Endothelial cell of umbilical vein (primary cell): ENCODE data around the gene CFAP61. TPM values are rescaled to one million over a fixed set of nuclear protein-coding genes. Genes with fewer than 3 reads are reported as not detected.

Experiments
- BruUV-seq: library from RNA; stranded (reverse); fragments of 400-500 nt; replicated peaks from 2 replicates; lab custom pipeline; 2021; lab: Mats Ljungman, UMichigan
- CTCF ChIA-PET: fragments of 300-600, 350-600 bp; sonication (Branson Sonifier 250); formaldehyde crosslinking; loops from one replicate; lab custom pipeline; 2021; ENCODE audit warnings: antibody characterized with exemption, inconsistent platforms; lab: Charles Lee
- POLR2A ChIA-PET: fragments of 300-600, 350-600 bp; sonication (Branson Sonifier 250); formaldehyde crosslinking; loops from one replicate; lab custom pipeline; 2021; ENCODE audit warnings: antibody characterized with exemption, inconsistent platforms; lab: Charles Lee
- DNase-seq: peaks from one replicate; pipeline ENCODE4 v3.0.0-alpha.2; 2011; ENCODE audit warnings: low read depth, low spot score
- FAIRE-seq: peaks from 2 replicates; lab custom pipeline; 2011; peaks lifted over from hg19 to GRCh38; lab: Jason Lieb, UNC
- H2AFZ ChIP-seq: 2 replicates; pipeline ENCODE4 v1.6.0; 2012; ENCODE audit warnings: low read depth, low read length, control low read depth, inconsistent platforms
- H3K27ac ChIP-seq: 2 replicates; pipeline ENCODE4 v1.5.1; 2011; ENCODE audit warnings: low read depth, mild to moderate bottlenecking, control low read depth, low read length, moderate library complexity; ENCODE audit not compliant: insufficient read depth
- H3K27me3 ChIP-seq, 2 experiments: 2 replicates each; pipeline versions ENCODE4 v1.6.0 to v1.6.1; 2011; ENCODE audit warnings: low read length in 2 of 2, mixed read lengths in 1 of 2; ENCODE audit not compliant: control insufficient read depth in 2 of 2, insufficient read depth in 2 of 2
- H3K36me3 ChIP-seq, 2 experiments: 2 replicates in 1 of 2; 3 replicates in 1 of 2; pipeline ENCODE4 v1.5.1; 2011; ENCODE audit warnings: low read length in 2 of 2, mild to moderate bottlenecking in 1 of 2, moderate library complexity in 1 of 2; ENCODE audit not compliant: control insufficient read depth in 2 of 2, insufficient read depth in 2 of 2; ENCODE audit errors: extremely low read depth in 1 of 2
- H3K4me1 ChIP-seq: 3 replicates; pipeline ENCODE4 v1.5.1; 2011; ENCODE audit warnings: mild to moderate bottlenecking, low read length; ENCODE audit not compliant: control insufficient read depth, insufficient read depth; ENCODE audit errors: extremely low read depth
- H3K4me2 ChIP-seq: 2 replicates; pipeline ENCODE4 v1.6.1; 2011; ENCODE audit warnings: low read length, control low read depth, mixed read lengths; ENCODE audit not compliant: insufficient read depth
- H3K4me3 ChIP-seq, 3 experiments: fragments of 200-600 bp in 1 of 3; sonication (generic), shearing (Covaris generic) in 1 of 3; replicated peaks in 1 of 3; 2 replicates each; pipeline ENCODE4 v1.5.1; 2011 to 2016; ENCODE audit warnings: control low read depth in 3 of 3, low read length in 3 of 3, mild to moderate bottlenecking in 2 of 3, inconsistent platforms in 1 of 3, low read depth in 1 of 3, moderate library complexity in 1 of 3; ENCODE audit not compliant: insufficient read depth in 1 of 3
- H3K79me2 ChIP-seq: 2 replicates; pipeline ENCODE4 v1.6.0; 2012; ENCODE audit warnings: low read length, inconsistent platforms; ENCODE audit not compliant: control insufficient read depth, insufficient read depth
- H3K9ac ChIP-seq: replicated peaks from 2 replicates; pipeline ENCODE3; 2011; ENCODE audit warnings: low read length, control low read depth; ENCODE audit not compliant: insufficient read depth; ENCODE audit errors: extremely low read depth
- H3K9me1 ChIP-seq: replicated peaks from 3 replicates; pipeline ENCODE4 v1.6.0; 2011; ENCODE audit warnings: mild to moderate bottlenecking, low read length; ENCODE audit not compliant: control insufficient read depth, insufficient read depth; ENCODE audit errors: extremely low read depth
- H3K9me3 ChIP-seq: replicated peaks from 2 replicates; pipeline ENCODE4 v1.5.1; 2012; ENCODE audit warnings: low read length, inconsistent platforms; ENCODE audit not compliant: control insufficient read depth, insufficient read depth
- H4K20me1 ChIP-seq: replicated peaks from 2 replicates; pipeline ENCODE3; 2011; ENCODE audit warnings: mild to moderate bottlenecking, low read length; ENCODE audit not compliant: control insufficient read depth, insufficient read depth; ENCODE audit errors: extremely low read depth
- CTCF ChIP-seq, 2 donors: IDR thresholded peaks; 1 replicate in 1 of 2; 2 replicates in 1 of 2; pipeline ENCODE4 v1.5.1; 2011; ENCODE audit warnings: low read length in 2 of 2, mild to moderate bottlenecking in 2 of 2, moderate library complexity in 2 of 2, control low read depth in 1 of 2, inconsistent platforms in 1 of 2, low read depth in 1 of 2; ENCODE audit not compliant: insufficient read depth in 1 of 2; ENCODE audit errors: extremely low read depth in 1 of 2
- EZH2 ChIP-seq: IDR thresholded peaks from 2 replicates; pipeline ENCODE4 v1.6.1; 2012; ENCODE audit warnings: borderline replicate concordance, low read depth, mild to moderate bottlenecking, moderate library complexity, low read length, inconsistent platforms; ENCODE audit not compliant: severe bottlenecking
- FOS ChIP-seq: IDR thresholded peaks from 2 replicates; pipeline ENCODE4 v1.6.1; 2011; ENCODE audit warnings: mild to moderate bottlenecking, low read length, moderate library complexity, borderline replicate concordance; ENCODE audit not compliant: insufficient read depth
- GATA2 ChIP-seq: IDR thresholded peaks from 2 replicates; pipeline ENCODE4 v1.7.0; 2011; ENCODE audit warnings: low read depth, mild to moderate bottlenecking, moderate library complexity, mixed read lengths, low read length; ENCODE audit not compliant: insufficient read length, insufficient read depth
- JUN ChIP-seq: IDR thresholded peaks from 2 replicates; pipeline ENCODE4 v1.6.1; 2011; ENCODE audit warnings: borderline replicate concordance, low read depth; ENCODE audit not compliant: insufficient read length, insufficient read depth
- MAX ChIP-seq: IDR thresholded peaks from 2 replicates; pipeline ENCODE4 v1.6.1; 2011; ENCODE audit not compliant: insufficient read depth, insufficient read length
- MYC ChIP-seq: IDR thresholded peaks from one replicate; pipeline ENCODE4 v1.6.1; 2011; ENCODE audit warnings: mild to moderate bottlenecking, low read depth, low read length
- POLR2A ChIP-seq: IDR thresholded peaks from 2 replicates; pipeline ENCODE4 v1.6.1; 2012; ENCODE audit warnings: low read depth, mild to moderate bottlenecking, control low read depth, low read length
- POLR2AphosphoS5 ChIP-seq: IDR thresholded peaks from 2 replicates; pipeline ENCODE4 v1.6.1; 2012; ENCODE audit warnings: low read depth, mild to moderate bottlenecking, control low read depth, low read length, moderate library complexity; ENCODE audit not compliant: insufficient read depth
- dilution Hi-C: fragments of 300-500 bp; cut with MboI; formaldehyde crosslinking; loops from one replicate; pipeline ENCODE4 v1.15.0; 2019; ENCODE audit warnings: low sequenced_read_pairs; ENCODE audit not compliant: extremely low pct_ligation_motif_present
- intact Hi-C: fragments of 100-400 bp; cut with micrococcal nuclease; formaldehyde crosslinking; loops from one replicate; pipeline ENCODE4 v1.10.0; 2022
- polyA plus RNA-seq, 4 experiments: library from polyadenylated mRNA; depleted of rRNA in 3 of 4; stranded (reverse) in 3 of 4; unstranded in 1 of 4; fragments of >200 nt; gene quantifications; 2 replicates each; pipeline versions ENCODE4 v1.2.1 to v1.2.3, GENCODE V29; 2011 to 2012; ENCODE audit warnings: missing spikeins in 1 of 4
- total RNA-seq: library from RNA; stranded (reverse); gene quantifications from 2 replicates; pipeline ENCODE4 v1.2.3, GENCODE V29; 2021

CFAP61 gene
- total and polyA plus RNA-seq, 2 donors (not counting 3 experiments of a cell fraction or from before 2014, with no cell fraction given) = not detected

- H3K36me3 ChIP-seq = peaks cover 8 to 17% of the 10 kb centered on the region in 2 experiments
- H3K9me1 ChIP-seq = no peaks in the 10 kb centered on the region
- POLR2A ChIA-PET = no interaction called here
- H3K4me3 ChIP-seq = no peak overlapping the region
- CTCF ChIA-PET = interaction anchor here (1.8 kb wide), 1 partner anchor 11 kb away, joined by 7 read pairs; the partner anchor contains the start of gene NAA20
- intact Hi-C loops (no loop called here), dilution Hi-C loops (no loop called here)
- no peak overlapping the region for H2AFZ ChIP-seq
- FAIRE-seq (no peak), DNase-seq (no peak)
- no peak for TF ChIP-seq FOS
- no peak for TF ChIP-seq POLR2A
- TF ChIP-seq MAX = no peak
- no peak for TF ChIP-seq CTCF (IDR thresholded peaks at IDR 0.05; ENCODE audit: extremely low read depth in 1 of 2, insufficient read depth in 1 of 2, low read depth in 1 of 2, low read length in 2 of 2)
- no peak for TF ChIP-seq EZH2
- TF ChIP-seq POLR2AphosphoS5 = no peak
- no peak for TF ChIP-seq GATA2
- TF ChIP-seq JUN = no peak
- TF ChIP-seq MYC = no peak
- no peaks in the 10 kb centered on the region for H4K20me1 ChIP-seq
- H3K9me3 ChIP-seq = no peaks in the 10 kb centered on the region
- H3K9ac ChIP-seq = no peak overlapping the region
- no peak overlapping the region for H3K27ac ChIP-seq
- no peak overlapping the region for H3K4me2 ChIP-seq
- peaks cover 14% of the 10 kb centered on the region for H3K4me1 ChIP-seq
- no peaks in the 10 kb centered on the region for H3K79me2 ChIP-seq
- BruUV-seq = no TSS peak
- no peaks in the 10 kb centered on the region for H3K27me3 ChIP-seq
Observed at GRCh38 chr20:20005342-20005741, 47.0 kb upstream of the CFAP61 start.
